GM19238 (cell line): ENCODE measurements around the gene LRRC8D.

ENCODE experiments used
- DNase-seq: peaks from one replicate; pipeline ENCODE4 v3.0.0; 2011; ENCODE audit warnings: low spot score; ENCODE audit not compliant: insufficient read length

Gene LRRC8D

GRCh38 chr1:89894210-89895201 is 73.7 kb downstream of the LRRC8D start:
- DNase-seq, result no peak

GRCh38 chr1:89896105-89896942 is 75.5 kb downstream of the LRRC8D start:
- no peak for DNase-seq

GRCh38 chr1:89897347-89898133 is 76.7 kb downstream of the LRRC8D start:
- DNase-seq, result no peak

GRCh38 chr1:89898150-89898549 is 77.3 kb downstream of the LRRC8D start:
- DNase-seq, result no peak

- DNase-seq, result no peak
These were observed 78.1 kb downstream of the LRRC8D start for GRCh38 chr1:89898695-89899470.

- DNase-seq, result no peak
These were observed 79.5 kb downstream of the LRRC8D start for GRCh38 chr1:89900323-89900722.

- no peak for DNase-seq
These were observed 80.2 kb downstream of the LRRC8D start for GRCh38 chr1:89900791-89901708.

- DNase-seq, result no peak
These were observed 81.3 kb downstream of the LRRC8D start for GRCh38 chr1:89901957-89902669.

- DNase-seq, result no peak
These were observed 82.7 kb downstream of the LRRC8D start for GRCh38 chr1:89903550-89903949.

- DNase-seq, result no peak
These were observed 83.6 kb downstream of the LRRC8D start for GRCh38 chr1:89904219-89904980.

GRCh38 chr1:89905395-89906058 is 84.7 kb downstream of the LRRC8D start:
- no peak for DNase-seq

GRCh38 chr1:89906088-89906487 is 85.3 kb downstream of the LRRC8D start:
- no peak for DNase-seq

- no peak for DNase-seq
These were observed 86.9 kb downstream of the LRRC8D start for GRCh38 chr1:89907727-89908212.

GRCh38 chr1:89908273-89908671 is 87.4 kb downstream of the LRRC8D start:
- no peak for DNase-seq

- no peak for DNase-seq
These were observed 88.0 kb downstream of the LRRC8D start for GRCh38 chr1:89908672-89909436.

GRCh38 chr1:89910268-89910667 is 89.4 kb downstream of the LRRC8D start:
- DNase-seq, result no peak

GRCh38 chr1:89910780-89911179 is 89.9 kb downstream of the LRRC8D start:
- DNase-seq, result no peak
